HG03039 (cell line): ENCODE measurements around the gene S100A6.

Experiments used
- ATAC-seq: cut with Tn5 transposase; IDR thresholded peaks from one replicate; pipeline ENCODE4 v1.9.1; 2021; ENCODE audit warnings: mild to moderate bottlenecking, moderate library complexity; ENCODE audit not compliant: unreplicated experiment

The S100A6 gene

DNA sequence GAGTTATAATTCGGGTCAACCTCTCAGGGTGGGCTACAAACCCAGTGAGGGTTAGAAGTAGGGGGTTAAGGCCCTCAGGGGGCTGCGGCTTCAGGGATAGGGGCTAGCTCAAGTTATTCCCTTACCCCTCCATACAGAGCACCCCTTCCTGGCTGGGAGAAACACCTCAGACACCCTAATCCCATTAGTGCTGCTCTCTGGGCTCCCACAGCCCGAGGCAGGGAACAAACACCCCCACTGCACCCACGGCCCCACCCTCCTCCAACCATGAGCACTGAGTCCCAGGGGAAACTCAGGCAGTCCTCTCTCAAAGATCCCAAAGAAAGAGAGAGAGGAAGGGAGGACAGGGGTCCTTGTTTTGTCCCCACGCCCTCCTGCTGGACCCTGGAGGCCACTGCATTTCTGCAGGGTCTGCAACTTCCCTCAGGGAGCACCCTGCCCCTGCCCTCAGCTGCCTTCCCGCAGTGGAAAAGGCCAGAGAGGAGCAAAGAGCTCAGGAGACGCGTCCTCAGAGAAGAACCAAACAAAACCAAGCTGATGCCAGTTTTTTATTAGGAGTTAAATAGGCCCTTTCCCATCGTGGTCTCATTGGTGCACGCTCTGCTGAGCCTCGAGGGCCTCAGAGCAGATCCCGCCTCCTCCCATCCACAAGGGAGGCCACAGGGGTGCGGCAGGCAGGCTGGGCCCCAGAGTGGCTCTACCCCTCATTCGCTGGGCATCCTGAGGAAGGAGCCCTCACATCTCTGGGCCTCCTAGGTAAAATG lies 11.2 kb upstream of the S100A6 start:
- no peak for ATAC-seq

- ATAC-seq = no peak
These were observed 10.6 kb upstream of the S100A6 start for GRCh38 chr1:153546371-153546770.

- peak; percentile 44 for ATAC-seq
These were observed 9.6 kb upstream of the S100A6 start, which contains the start of gene S100A4 for GRCh38 chr1:153545067-153546055. TSS of gene S100A4 (minus strand) at chr1:153545806. CDS start at chr1:153544794, 1,012 bp downstream.

- no peak for ATAC-seq
These were observed 8.8 kb upstream of the S100A6 start for GRCh38 chr1:153544453-153545066.

GRCh38 chr1:153543736-153544135 lies 7.9 kb upstream of the S100A6 start:
- no peak for ATAC-seq

- no peak for ATAC-seq
These were observed 7.3 kb upstream of the S100A6 start for GRCh38 chr1:153542956-153543711.

GRCh38 chr1:153541641-153542590 lies 6.1 kb upstream of the S100A6 start:
- no peak for ATAC-seq

DNA sequence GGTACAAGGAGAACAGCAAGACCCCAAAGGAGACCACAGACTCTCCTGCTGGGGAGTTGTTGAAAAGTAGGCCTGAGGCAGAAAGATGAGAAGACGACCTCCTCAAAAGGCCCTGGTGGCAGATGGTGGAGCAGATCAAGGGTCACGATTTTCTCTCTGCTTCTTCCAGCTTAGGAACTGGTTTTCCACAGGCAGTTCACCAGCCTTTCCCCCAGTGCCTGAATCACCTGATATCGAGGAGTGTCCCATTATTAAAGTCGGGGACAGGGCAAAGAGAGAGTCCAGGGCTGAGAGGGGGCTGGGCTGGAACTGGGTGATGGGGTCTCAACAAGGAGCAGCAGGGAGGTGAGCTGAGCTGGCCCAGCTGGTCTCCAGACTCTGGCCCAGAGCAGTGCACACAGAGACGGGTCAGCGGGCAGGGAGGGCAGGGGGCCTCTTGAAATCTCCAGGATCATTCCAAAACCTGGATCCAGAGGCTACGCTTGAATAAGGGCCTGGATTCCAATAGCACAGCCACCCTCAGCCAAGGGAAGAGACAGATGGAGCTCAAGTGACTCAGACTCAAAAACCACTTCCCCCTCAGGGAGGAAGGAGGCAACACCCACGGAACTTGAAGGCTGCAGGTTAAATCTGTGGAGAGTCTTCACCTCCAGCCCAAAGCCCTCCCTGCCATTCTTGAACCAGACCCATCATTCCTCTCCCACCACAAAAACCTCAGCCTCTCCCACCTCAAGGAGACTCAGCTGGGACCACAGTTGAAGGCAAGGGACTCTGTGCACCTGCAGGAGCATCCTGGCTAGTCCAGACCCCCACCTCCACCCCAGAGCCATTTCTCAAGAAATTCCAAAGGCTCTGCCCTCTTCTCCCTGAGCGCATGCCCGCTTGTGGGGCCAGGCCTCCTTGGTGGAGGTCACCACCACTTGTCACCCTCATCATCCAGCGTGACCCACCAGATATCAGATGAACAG lies 4.9 kb upstream of the S100A6 start, which contains the start of gene S100A5:
TSS of gene S100A5 (minus strand) at position 541 of the 968 bp plus-strand sequence. CDS start 743 bp downstream, outside the sequence.
- no peak for ATAC-seq

DNA sequence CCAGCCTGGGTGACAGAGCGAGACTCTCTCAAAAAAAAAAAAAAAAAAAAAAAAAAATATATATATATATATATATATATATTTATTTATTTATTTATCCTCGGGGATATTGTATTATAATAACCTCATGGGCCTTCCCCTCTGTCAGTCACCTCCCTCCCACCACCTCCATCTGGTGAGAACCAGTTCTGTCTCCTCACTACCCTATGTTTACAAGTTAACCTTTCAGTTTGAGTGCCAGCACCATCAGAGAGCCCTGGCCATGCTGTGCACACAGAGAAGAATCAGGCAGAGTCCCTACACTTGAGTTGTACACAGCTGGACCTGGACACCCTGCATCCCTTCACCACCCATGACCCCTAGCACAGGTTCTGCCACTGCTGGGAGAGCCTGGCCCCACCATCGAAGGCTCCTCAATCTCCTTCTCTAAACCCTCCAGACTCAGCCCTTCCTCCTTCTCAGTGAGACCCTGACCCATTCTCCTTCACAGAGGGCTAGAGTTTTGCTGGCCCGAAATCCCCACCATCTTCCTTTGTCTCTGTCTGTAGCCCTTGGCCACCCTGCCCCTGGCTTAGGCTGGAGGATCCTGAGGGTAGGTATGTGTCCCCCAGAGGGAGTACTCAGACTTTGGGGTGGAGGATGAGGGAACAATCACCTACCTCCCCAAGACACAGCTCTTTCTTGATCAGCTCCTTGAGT lies 3.8 kb upstream of the S100A6 start:
- no peak for ATAC-seq

- no peak for ATAC-seq
These were observed 2.6 kb upstream of the S100A6 start for GRCh38 chr1:153538315-153538821.

DNA sequence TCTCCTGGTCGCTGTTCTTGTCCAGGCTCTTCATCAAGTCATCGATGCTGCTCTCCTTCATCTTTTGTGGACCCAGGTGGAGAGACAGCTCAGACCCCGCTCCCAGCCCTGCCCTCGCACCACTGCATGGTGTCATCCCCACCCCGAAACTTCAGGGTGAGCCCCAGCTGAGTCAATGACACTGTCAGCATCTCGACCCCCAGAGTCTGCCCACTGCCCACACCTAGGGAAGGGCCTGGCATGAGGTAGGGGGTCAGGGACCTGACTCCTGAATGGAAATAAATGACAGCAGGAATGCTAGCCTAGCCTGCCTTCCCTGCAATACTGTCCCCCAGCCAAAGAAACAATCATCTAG lies 1.6 kb upstream of the S100A6 start:
- no peak for ATAC-seq

- no peak for ATAC-seq
These were observed 1.0 kb upstream of the S100A6 start for GRCh38 chr1:153536671-153537375.

- ATAC-seq = no peak
These were observed 350 bp upstream of the S100A6 start for GRCh38 chr1:153536012-153536670.

GRCh38 chr1:153534925-153535241 lies 908 bp downstream of the S100A6 start:
- no peak for ATAC-seq

DNA sequence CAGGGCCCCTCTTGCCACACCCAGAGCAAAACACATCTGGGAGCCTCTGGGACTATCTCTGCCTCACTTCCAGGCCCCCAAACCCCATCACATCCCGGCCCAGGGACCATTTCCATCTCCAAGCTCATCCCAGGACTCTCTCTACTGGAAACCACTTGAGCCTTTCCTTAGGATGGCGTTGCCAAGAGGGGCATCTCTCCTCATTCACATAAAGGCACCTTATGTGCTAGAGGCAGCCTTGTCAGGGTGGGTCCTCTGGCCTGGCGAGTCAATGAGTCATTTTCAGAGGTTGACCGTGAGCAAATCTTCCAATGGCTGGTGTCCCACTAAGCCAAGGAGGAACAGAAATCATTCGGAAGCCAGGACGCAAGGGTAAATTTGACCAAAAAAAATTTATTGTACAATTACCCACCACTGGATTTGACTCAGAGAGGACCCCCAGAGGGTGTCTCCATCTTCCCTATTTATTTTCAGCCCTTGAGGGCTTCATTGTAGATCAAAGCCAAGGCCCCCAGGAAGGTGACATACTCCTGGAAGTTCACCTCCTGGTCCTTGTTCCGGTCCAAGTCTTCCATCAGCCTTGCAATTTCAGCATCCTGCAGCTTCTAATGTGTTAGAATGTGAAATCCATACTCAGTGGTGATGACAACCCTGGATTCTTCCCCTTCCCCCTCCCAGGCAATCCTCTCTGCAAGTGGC lies 1.4 kb downstream of the S100A6 start:
- ATAC-seq = no peak

DNA sequence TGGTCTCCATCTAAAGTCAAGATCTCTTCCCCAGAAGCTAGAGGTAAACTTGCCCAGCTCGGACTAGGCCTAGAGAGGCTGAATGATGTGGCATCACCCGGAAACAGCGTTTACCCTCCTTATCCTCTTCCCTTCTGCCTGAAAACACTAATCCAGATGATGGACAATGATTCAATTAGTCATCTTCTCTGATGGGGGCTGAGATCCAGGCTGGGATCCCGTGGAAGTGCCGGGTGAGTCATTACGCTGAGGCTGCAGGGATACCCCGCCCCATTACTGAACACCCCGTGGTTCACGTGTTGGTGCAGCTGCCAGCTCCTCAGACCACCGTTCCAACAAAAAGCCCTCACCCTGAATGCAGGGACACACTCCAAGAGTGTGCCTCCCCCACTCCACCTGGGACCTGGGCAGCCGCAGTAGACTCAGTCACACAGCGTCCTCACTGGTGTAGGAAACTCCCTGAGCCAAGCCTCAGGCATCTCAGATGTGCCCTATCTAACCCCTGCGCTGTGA lies 2.0 kb downstream of the S100A6 start:
- no peak for ATAC-seq
